ENCODE data around the gene NLK. TPM values are rescaled to one million over a fixed set of nuclear protein-coding genes. Genes with fewer than 3 reads are reported as not detected.
"Not testable (repeated sequence)": the region's sequence is repeated elsewhere in the genome, so short reads cannot be mapped to it uniquely, and the experiment has no call there.

Gene NLK
- total RNA-seq, 4 donors from 2014 or later: 24.7 to 37.5 (median 32.4) TPM

DNA sequence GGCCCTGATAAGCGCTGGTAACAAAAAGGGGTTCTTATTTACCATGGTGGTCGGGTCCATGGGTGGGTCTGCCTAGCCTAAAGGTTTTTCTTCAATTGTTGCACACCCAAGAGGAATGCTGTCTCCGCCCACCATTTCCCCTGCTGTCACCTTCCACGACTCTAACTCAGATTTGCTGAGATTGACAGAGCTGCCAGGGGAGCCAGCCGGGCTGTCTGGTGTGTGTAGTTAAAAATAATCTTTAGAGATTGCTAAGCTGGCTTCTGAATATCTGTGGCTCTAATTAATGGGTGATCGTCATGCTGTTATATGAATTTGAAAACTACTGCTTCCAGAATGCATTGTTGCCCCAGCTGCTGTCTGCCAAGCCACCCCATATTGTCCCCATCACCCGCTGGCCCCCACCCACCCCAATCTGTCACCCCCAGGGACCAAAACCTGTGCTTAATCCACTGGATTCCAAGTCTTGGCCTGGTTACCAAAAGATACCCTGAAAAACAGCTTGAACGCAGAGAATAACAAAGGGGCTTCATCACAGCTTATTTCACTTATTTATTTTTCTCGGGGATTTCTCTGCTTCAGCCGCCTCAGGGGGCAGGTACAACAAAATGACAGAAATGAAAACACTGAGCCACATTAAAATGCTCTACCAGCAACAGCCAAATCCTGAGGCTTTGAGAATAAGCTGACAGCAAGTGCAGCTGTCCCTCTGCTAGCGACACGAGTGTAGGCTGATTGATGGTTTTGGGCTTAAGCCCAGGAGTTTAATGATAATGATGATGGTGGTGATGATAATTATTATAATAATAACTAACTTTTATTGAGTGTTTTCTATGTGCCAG lies 46.1 kb upstream of the NLK start:
- 68% methylated on average over 12 of the region's 12 CpGs for WGBS, 2 donors
- TF ChIP-seq EP300 (IDR thresholded peaks at IDR 0.05) (no peak), POLR2A (IDR thresholded peaks at IDR 0.05) (no peak)
- TF ChIP-seq, protein P1, sequence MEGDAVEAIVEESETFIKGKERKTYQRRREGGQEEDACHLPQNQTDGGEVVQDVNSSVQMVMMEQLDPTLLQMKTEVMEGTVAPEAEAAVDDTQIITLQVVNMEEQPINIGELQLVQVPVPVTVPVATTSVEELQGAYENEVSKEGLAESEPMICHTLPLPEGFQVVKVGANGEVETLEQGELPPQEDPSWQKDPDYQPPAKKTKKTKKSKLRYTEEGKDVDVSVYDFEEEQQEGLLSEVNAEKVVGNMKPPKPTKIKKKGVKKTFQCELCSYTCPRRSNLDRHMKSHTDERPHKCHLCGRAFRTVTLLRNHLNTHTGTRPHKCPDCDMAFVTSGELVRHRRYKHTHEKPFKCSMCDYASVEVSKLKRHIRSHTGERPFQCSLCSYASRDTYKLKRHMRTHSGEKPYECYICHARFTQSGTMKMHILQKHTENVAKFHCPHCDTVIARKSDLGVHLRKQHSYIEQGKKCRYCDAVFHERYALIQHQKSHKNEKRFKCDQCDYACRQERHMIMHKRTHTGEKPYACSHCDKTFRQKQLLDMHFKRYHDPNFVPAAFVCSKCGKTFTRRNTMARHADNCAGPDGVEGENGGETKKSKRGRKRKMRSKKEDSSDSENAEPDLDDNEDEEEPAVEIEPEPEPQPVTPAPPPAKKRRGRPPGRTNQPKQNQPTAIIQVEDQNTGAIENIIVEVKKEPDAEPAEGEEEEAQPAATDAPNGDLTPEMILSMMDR (IDR thresholded peaks at IDR 0.05): no peak
- no peak overlapping the region for H3K27ac ChIP-seq
- H3K27me3 ChIP-seq: no peaks in the 10 kb centered on the region
- H3K4me3 ChIP-seq: no peak overlapping the region
- H3K9me3 ChIP-seq: no peaks in the 10 kb centered on the region
- H3K36me3 ChIP-seq: no peaks in the 10 kb centered on the region
- peaks cover 0 to 14% (median 0%) of the 10 kb centered on the region in 4 donors for H3K4me1 ChIP-seq
- no peak for DNase-seq (ENCODE audit: low spot score in 2 of 2)

DNA sequence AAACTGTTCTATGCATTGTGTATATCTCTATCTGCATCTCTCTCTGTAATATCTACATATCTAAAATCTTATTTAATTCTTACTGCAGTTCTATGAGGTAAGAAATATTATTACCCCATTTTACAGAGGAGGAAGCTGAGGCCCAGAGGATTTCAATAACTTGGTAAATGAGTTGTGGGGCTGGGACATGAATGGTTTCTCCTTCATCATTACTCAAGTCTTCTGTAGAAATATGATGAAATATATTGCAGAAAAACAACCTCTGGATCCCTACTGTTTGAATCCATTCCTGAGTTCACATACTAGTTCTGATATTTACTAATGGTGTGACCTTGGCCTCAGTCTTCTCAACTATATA lies 45.5 kb upstream of the NLK start:
- Histone ChIP-seq H3K36me3 (no peaks in the 10 kb centered on the region), H3K27ac (no peak overlapping the region), H3K9me3 (no peaks in the 10 kb centered on the region), H3K27me3 (no peaks in the 10 kb centered on the region), H3K4me1 (peaks cover 0 to 14% (median 0%) of the 10 kb centered on the region in 4 donors), H3K4me3 (no peak overlapping the region)
- DNase-seq (ENCODE audit: low spot score in 2 of 2): no peak
- TF ChIP-seq POLR2A (IDR thresholded peaks at IDR 0.05): no peak
- TF ChIP-seq EP300 (IDR thresholded peaks at IDR 0.05): no peak
- TF ChIP-seq, protein P1 (IDR thresholded peaks at IDR 0.05): no peak

DNA sequence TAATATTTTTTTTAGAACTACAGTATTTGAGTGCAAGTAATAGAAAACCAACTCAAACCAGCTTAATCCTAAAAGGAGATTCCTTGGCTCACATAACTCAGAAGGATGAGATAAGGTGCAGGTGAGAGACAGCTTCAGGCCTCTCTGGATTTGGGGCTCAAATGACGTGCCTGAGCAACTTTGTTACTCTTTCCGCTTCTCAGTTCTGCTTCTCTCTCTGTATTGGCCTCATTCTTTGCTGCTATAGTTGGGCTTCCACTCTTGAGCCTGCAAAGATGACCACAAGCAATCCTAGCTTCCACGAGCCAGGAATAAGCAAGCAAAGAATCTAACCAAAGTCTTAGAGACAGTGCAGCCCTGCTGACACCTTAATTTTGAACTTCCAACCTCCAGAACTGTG lies 45.0 kb upstream of the NLK start:
- no peaks in the 10 kb centered on the region for H3K9me3 ChIP-seq
- no peak overlapping the region for H3K27ac ChIP-seq
- H3K4me1 ChIP-seq: peaks cover 0 to 14% (median 0%) of the 10 kb centered on the region in 4 donors
- no peaks in the 10 kb centered on the region for H3K27me3 ChIP-seq
- DNase-seq (ENCODE audit: low spot score in 2 of 2): no peak
- 80 to 82% methylated on average over 3 of the region's 3 CpGs for WGBS, 2 donors
- H3K36me3 ChIP-seq: no peaks in the 10 kb centered on the region
- TF ChIP-seq, protein P1 (IDR thresholded peaks at IDR 0.05): no peak
- no peak for TF ChIP-seq POLR2A (IDR thresholded peaks at IDR 0.05)
- no peak for TF ChIP-seq EP300 (IDR thresholded peaks at IDR 0.05)
- no peak overlapping the region for H3K4me3 ChIP-seq

DNA sequence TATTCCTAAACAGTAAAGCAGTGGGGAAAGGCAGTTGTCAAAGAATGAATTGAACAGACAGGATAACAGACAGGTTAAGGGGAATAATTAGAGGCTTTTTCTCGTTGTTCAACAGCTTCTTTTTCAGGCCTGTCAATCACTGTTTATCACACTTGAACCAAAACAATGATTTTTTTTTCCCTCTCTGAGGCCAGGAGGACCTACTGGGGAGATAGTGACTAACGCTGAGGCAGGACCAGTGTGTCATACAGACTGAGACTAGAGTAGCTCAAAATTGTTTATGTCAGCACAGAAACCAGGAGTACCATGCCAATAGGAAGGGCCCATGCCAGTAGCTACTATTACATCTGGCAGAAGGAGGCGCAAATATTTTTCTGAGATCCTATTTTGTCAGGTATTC lies 41.3 kb upstream of the NLK start:
- 55 to 60% methylated on average over 3 of the region's 3 CpGs for WGBS, 2 donors
- H3K4me1 ChIP-seq: no peaks in the 10 kb centered on the region
- no peaks in the 10 kb centered on the region for H3K36me3 ChIP-seq
- H3K4me3 ChIP-seq: no peak overlapping the region
- H3K27ac ChIP-seq: no peak overlapping the region
- no peaks in the 10 kb centered on the region for H3K9me3 ChIP-seq
- no peak for DNase-seq (ENCODE audit: low spot score in 2 of 2)
- H3K27me3 ChIP-seq: no peaks in the 10 kb centered on the region
- TF ChIP-seq POLR2A (IDR thresholded peaks at IDR 0.05): no peak
- no peak for TF ChIP-seq EP300 (IDR thresholded peaks at IDR 0.05)
- TF ChIP-seq, protein P1 (IDR thresholded peaks at IDR 0.05): no peak

DNA sequence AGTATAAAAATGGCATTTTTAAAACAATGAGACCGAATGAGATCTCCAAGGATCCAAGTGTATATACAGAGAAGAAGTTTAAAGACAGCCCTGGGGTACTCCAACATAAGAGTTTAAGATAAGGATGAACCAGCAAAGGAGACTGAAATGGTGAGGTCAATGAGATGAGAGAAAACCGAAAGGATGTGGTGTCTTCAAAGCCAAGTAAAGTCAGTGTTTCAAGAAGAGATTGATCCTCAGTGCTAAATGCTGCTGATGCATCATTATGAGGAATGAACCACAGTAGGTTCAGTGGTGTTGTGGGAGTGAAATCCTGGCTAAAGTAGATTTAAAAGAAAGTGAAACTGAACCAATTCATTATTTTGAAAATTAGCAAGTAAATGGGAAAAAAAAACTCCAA lies 38.1 kb upstream of the NLK start:
- H3K27ac ChIP-seq: no peak overlapping the region
- WGBS, 2 donors: 77 to 79% methylated on average over 2 of the region's 2 CpGs
- H3K36me3 ChIP-seq: no peaks in the 10 kb centered on the region
- TF ChIP-seq EP300 (IDR thresholded peaks at IDR 0.05) (no peak), POLR2A (IDR thresholded peaks at IDR 0.05) (no peak)
- TF ChIP-seq, protein P1 (IDR thresholded peaks at IDR 0.05): no peak
- H3K4me1 ChIP-seq: no peaks in the 10 kb centered on the region
- no peaks in the 10 kb centered on the region for H3K27me3 ChIP-seq
- no peak overlapping the region for H3K4me3 ChIP-seq
- no peaks in the 10 kb centered on the region for H3K9me3 ChIP-seq
- no peak for DNase-seq (ENCODE audit: low spot score in 2 of 2)

DNA sequence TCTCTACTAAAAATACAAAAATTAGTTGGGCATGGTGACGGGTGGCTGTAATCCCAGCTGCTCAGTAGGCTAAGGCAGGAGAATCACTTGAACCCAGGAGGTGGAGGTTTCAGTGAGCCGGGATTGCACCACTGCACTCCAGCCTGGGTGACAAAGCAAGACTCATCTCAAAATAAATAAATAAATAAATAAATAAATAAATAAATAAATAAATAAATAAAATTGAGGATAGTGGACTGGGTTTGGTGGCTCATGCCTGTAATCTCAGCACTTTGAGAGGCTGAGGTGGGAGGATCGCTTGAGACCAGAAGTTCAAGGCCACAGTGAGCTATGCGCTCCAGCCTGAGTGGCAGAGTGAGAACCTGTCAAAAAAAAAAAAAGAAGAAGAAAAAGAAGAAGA lies 34.6 kb upstream of the NLK start:
- WGBS, 2 donors: 95 to 96% methylated on average over 4 of the region's 4 CpGs
- not testable (repeated sequence) for H3K4me3 ChIP-seq; H3K27ac ChIP-seq; H3K4me1 ChIP-seq; H3K36me3 ChIP-seq; H3K27me3 ChIP-seq; DNase-seq (ENCODE audit: low spot score in 2 of 2); H3K9me3 ChIP-seq

Measured in tibial nerve (tissue), 4 donors.